ENCODE results near the gene TMEM108.

The TMEM108 gene

DNA sequence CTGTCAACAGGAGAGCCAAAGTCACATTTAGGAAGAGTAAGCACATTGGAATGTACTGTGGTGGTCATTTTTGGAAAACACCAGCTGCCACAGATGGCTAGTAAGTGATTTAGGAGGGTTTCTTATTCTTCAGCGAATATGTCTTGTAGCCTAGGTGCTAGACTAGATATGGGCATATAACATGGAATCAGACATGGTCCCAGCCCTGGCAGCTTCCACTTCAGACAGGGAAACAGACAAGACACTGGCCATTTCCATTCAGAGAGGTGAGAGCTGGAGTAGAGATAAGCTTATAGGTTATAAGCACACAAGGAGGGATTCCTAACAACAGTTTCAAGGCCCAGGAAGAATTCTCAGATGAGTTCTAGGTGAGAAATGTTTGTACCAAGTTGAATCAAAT lies 333.5 kb downstream of the TMEM108 start:
- TF ChIP-seq, protein P1, sequence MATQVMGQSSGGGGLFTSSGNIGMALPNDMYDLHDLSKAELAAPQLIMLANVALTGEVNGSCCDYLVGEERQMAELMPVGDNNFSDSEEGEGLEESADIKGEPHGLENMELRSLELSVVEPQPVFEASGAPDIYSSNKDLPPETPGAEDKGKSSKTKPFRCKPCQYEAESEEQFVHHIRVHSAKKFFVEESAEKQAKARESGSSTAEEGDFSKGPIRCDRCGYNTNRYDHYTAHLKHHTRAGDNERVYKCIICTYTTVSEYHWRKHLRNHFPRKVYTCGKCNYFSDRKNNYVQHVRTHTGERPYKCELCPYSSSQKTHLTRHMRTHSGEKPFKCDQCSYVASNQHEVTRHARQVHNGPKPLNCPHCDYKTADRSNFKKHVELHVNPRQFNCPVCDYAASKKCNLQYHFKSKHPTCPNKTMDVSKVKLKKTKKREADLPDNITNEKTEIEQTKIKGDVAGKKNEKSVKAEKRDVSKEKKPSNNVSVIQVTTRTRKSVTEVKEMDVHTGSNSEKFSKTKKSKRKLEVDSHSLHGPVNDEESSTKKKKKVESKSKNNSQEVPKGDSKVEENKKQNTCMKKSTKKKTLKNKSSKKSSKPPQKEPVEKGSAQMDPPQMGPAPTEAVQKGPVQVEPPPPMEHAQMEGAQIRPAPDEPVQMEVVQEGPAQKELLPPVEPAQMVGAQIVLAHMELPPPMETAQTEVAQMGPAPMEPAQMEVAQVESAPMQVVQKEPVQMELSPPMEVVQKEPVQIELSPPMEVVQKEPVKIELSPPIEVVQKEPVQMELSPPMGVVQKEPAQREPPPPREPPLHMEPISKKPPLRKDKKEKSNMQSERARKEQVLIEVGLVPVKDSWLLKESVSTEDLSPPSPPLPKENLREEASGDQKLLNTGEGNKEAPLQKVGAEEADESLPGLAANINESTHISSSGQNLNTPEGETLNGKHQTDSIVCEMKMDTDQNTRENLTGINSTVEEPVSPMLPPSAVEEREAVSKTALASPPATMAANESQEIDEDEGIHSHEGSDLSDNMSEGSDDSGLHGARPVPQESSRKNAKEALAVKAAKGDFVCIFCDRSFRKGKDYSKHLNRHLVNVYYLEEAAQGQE (IDR thresholded peaks at IDR 0.05; ENCODE audit: insufficient read depth in 1 of 2, low read depth in 2 of 2, low read length in 2 of 2): no peak
- TF ChIP-seq FOXP2 (optimal IDR thresholded peaks at IDR 0.05; ENCODE audit: borderline replicate concordance, extremely low read depth, extremely low read length, insufficient read depth) (no peak), SIN3A (IDR thresholded peaks at IDR 0.05; ENCODE audit: borderline replicate concordance, insufficient read depth, low read length) (no peak)

GRCh38 chr3:133374708-133375402 lies 336.7 kb downstream of the TMEM108 start:
- TF ChIP-seq FOXP2 (optimal IDR thresholded peaks at IDR 0.05; ENCODE audit: borderline replicate concordance, extremely low read depth, extremely low read length, insufficient read depth) (no peak), TAF1 (IDR thresholded peaks at IDR 0.05; ENCODE audit: borderline replicate concordance, insufficient read depth, low read length) (no peak), SIN3A (IDR thresholded peaks at IDR 0.05; ENCODE audit: borderline replicate concordance, insufficient read depth, low read length) (no peak), POLR2AphosphoS5 (IDR thresholded peaks at IDR 0.05; ENCODE audit: low read depth, low read length) (no peak)
- TF ChIP-seq, protein P1 (IDR thresholded peaks at IDR 0.05; ENCODE audit: insufficient read depth in 1 of 2, low read depth in 2 of 2, low read length in 2 of 2): no peak

DNA sequence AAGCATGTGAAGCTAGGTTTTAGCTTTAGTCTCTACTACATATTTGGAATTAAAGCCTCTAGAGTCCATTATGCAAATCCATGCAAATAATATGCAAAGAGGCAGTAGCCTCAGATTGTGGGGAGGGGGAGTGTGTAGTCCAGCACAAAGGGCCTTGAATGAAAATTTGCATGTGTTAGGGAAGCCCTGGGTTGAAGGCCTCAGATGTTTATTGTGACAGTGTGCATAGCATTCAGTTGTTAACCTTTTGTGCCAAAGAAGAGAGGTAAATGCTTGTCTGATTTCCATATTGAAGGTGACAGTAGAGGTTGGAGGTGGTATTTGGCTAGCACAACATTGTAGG lies 337.2 kb downstream of the TMEM108 start:
- TF ChIP-seq POLR2AphosphoS5 (IDR thresholded peaks at IDR 0.05; ENCODE audit: low read depth, low read length): no peak
- no peak for TF ChIP-seq TAF1 (IDR thresholded peaks at IDR 0.05; ENCODE audit: borderline replicate concordance, insufficient read depth, low read length)
- TF ChIP-seq, protein P1 (IDR thresholded peaks at IDR 0.05; ENCODE audit: insufficient read depth in 1 of 2, low read depth in 2 of 2, low read length in 2 of 2): no peak
- no peak for TF ChIP-seq FOXP2 (optimal IDR thresholded peaks at IDR 0.05; ENCODE audit: borderline replicate concordance, extremely low read depth, extremely low read length, insufficient read depth)
- TF ChIP-seq SIN3A (IDR thresholded peaks at IDR 0.05; ENCODE audit: borderline replicate concordance, insufficient read depth, low read length): no peak

- TF ChIP-seq FOXP2 (optimal IDR thresholded peaks at IDR 0.05; ENCODE audit: borderline replicate concordance, extremely low read depth, extremely low read length, insufficient read depth) (no peak), POLR2AphosphoS5 (IDR thresholded peaks at IDR 0.05; ENCODE audit: low read depth, low read length) (no peak), TAF1 (IDR thresholded peaks at IDR 0.05; ENCODE audit: borderline replicate concordance, insufficient read depth, low read length) (no peak), SIN3A (IDR thresholded peaks at IDR 0.05; ENCODE audit: borderline replicate concordance, insufficient read depth, low read length) (no peak)
- TF ChIP-seq, protein P1 (IDR thresholded peaks at IDR 0.05; ENCODE audit: insufficient read depth in 1 of 2, low read depth in 2 of 2, low read length in 2 of 2): no peak
These were observed 338.6 kb downstream of the TMEM108 start for GRCh38 chr3:133376810-133377209.

DNA sequence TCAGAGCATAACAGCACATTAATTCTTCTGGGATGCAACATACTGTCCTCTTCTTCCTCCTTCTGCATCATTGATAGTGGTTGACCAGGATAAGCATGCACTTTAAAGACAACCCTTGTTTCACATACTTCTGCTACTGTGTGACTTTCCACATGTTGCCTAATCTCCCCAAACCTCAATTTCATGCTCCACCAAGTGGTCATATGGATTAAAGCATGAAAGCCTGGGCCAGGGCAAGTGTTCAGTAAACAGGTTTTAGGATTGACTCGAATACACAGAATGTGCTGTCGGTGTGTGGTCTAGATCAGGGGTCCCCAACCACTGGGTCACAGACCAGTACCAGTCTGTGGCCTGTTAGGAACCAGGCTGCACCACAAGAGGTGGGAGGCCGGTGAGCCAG lies 339.2 kb downstream of the TMEM108 start:
- TF ChIP-seq TAF1 (IDR thresholded peaks at IDR 0.05; ENCODE audit: borderline replicate concordance, insufficient read depth, low read length) (no peak), POLR2AphosphoS5 (IDR thresholded peaks at IDR 0.05; ENCODE audit: low read depth, low read length) (no peak), SIN3A (IDR thresholded peaks at IDR 0.05; ENCODE audit: borderline replicate concordance, insufficient read depth, low read length) (no peak)
- TF ChIP-seq, protein P1 (IDR thresholded peaks at IDR 0.05; ENCODE audit: insufficient read depth in 1 of 2, low read depth in 2 of 2, low read length in 2 of 2): no peak
